ENCODE data around the gene OTUD3. TPM values are rescaled to one million over a fixed set of nuclear protein-coding genes. Genes with fewer than 3 reads are reported as not detected.

Gene OTUD3
- total and polyA plus RNA-seq, 9 of the 15 experiments (the other 6 are each of a cell fraction or from before 2014, with no cell fraction given), result 2.0 to 16.6 (median 11.0) TPM

DNA sequence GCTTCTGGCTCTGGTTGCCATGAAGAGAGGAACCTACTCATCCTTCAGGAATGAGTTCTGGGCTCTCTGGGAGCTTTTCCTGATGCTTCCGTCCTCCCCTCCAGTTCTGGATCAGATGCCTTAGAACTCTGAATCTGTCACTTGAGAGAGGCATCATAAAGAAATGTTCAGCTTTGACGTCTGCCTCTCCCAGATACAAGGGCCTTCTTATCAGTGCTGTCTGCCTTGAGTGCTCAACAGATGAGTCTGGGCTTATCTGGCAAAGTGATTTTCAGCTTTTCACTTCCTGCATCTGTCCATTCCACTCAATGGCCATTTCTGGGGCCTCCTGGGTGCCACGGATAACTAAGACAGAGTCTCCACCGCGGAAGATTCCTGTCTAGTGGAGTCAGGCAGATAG, 12.3 kb upstream of the OTUD3 start (continued):
- TF ChIP-seq, protein P1, sequence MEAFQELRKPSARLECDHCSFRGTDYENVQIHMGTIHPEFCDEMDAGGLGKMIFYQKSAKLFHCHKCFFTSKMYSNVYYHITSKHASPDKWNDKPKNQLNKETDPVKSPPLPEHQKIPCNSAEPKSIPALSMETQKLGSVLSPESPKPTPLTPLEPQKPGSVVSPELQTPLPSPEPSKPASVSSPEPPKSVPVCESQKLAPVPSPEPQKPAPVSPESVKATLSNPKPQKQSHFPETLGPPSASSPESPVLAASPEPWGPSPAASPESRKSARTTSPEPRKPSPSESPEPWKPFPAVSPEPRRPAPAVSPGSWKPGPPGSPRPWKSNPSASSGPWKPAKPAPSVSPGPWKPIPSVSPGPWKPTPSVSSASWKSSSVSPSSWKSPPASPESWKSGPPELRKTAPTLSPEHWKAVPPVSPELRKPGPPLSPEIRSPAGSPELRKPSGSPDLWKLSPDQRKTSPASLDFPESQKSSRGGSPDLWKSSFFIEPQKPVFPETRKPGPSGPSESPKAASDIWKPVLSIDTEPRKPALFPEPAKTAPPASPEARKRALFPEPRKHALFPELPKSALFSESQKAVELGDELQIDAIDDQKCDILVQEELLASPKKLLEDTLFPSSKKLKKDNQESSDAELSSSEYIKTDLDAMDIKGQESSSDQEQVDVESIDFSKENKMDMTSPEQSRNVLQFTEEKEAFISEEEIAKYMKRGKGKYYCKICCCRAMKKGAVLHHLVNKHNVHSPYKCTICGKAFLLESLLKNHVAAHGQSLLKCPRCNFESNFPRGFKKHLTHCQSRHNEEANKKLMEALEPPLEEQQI (IDR thresholded peaks at IDR 0.05), result peak; percentile 84; the same call in 1 of the 2 replicates
- TF ChIP-seq STAT5B (CRISPR knock-in tag; IDR thresholded peaks at IDR 0.05), result no peak
- TF ChIP-seq CBFB (CRISPR knock-in tag; IDR thresholded peaks at IDR 0.05), result no peak
- TF ChIP-seq KDM4B (IDR thresholded peaks at IDR 0.05; ENCODE audit: borderline replicate concordance in 2 of 2, low read depth in 1 of 2), result no peak
- TF ChIP-seq RAD21 (CRISPR knock-in tag; conservative IDR thresholded peaks at IDR 0.05 in 1 of 2, IDR thresholded peaks at IDR 0.05 in 1 of 2), result no peak; a peak in 1 of 4 replicates
- TF ChIP-seq, protein P2, sequence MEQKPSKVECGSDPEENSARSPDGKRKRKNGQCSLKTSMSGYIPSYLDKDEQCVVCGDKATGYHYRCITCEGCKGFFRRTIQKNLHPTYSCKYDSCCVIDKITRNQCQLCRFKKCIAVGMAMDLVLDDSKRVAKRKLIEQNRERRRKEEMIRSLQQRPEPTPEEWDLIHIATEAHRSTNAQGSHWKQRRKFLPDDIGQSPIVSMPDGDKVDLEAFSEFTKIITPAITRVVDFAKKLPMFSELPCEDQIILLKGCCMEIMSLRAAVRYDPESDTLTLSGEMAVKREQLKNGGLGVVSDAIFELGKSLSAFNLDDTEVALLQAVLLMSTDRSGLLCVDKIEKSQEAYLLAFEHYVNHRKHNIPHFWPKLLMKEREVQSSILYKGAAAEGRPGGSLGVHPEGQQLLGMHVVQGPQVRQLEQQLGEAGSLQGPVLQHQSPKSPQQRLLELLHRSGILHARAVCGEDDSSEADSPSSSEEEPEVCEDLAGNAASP (IDR thresholded peaks at IDR 0.05), result no peak
- TF ChIP-seq, protein P3, sequence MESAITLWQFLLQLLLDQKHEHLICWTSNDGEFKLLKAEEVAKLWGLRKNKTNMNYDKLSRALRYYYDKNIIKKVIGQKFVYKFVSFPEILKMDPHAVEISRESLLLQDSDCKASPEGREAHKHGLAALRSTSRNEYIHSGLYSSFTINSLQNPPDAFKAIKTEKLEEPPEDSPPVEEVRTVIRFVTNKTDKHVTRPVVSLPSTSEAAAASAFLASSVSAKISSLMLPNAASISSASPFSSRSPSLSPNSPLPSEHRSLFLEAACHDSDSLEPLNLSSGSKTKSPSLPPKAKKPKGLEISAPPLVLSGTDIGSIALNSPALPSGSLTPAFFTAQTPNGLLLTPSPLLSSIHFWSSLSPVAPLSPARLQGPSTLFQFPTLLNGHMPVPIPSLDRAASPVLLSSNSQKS (CRISPR knock-in tag; IDR thresholded peaks at IDR 0.05), result no peak
- no peak for TF ChIP-seq BDP1 (IDR thresholded peaks at IDR 0.05; ENCODE audit: insufficient read depth, insufficient read length)
- TF ChIP-seq LEF1 (IDR thresholded peaks at IDR 0.05), result peak; percentile 85
- TF ChIP-seq TAF9B (IDR thresholded peaks at IDR 0.05; ENCODE audit: partially characterized antibody), result no peak
- TF ChIP-seq SMAD2 (IDR thresholded peaks at IDR 0.05; ENCODE audit: low read depth, low read length), result no peak
- TF ChIP-seq FIP1L1 (IDR thresholded peaks at IDR 0.05; ENCODE audit: low read depth, low read length, poor library complexity, severe bottlenecking), result no peak
- TF ChIP-seq KLF16 (IDR thresholded peaks at IDR 0.05), result peak; percentile 100
- no peak for TF ChIP-seq PRPF4 (IDR thresholded peaks at IDR 0.05; ENCODE audit: insufficient read depth, low read depth, low read length, poor library complexity, severe bottlenecking)
- no peak for TF ChIP-seq RBM22 (IDR thresholded peaks at IDR 0.05; ENCODE audit: low read depth, low read length, poor library complexity, severe bottlenecking)
- TF ChIP-seq SRSF9 (IDR thresholded peaks at IDR 0.05; ENCODE audit: borderline replicate concordance, low read depth, low read length), result no peak
- TF ChIP-seq, protein P4, sequence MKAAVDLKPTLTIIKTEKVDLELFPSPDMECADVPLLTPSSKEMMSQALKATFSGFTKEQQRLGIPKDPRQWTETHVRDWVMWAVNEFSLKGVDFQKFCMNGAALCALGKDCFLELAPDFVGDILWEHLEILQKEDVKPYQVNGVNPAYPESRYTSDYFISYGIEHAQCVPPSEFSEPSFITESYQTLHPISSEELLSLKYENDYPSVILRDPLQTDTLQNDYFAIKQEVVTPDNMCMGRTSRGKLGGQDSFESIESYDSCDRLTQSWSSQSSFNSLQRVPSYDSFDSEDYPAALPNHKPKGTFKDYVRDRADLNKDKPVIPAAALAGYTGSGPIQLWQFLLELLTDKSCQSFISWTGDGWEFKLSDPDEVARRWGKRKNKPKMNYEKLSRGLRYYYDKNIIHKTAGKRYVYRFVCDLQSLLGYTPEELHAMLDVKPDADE (conservative IDR thresholded peaks at IDR 0.05; ENCODE audit: control insufficient read depth, low read depth, low read length), result peak; percentile 95
- TF ChIP-seq FOXA3 (CRISPR knock-in tag; conservative IDR thresholded peaks at IDR 0.05 in 1 of 2, IDR thresholded peaks at IDR 0.05 in 1 of 2), result no peak
- no peak for TF ChIP-seq FOXA1 (IDR thresholded peaks at IDR 0.05; ENCODE audit: borderline replicate concordance)
- peak; percentile 75 for TF ChIP-seq CREB1 (IDR thresholded peaks at IDR 0.05)
- no peak for TF ChIP-seq CREB1 (CRISPR knock-in tag; IDR thresholded peaks at IDR 0.05)
- no peak for TF ChIP-seq ZNF232 (CRISPR knock-in tag; IDR thresholded peaks at IDR 0.05)
- TF ChIP-seq, protein P5, sequence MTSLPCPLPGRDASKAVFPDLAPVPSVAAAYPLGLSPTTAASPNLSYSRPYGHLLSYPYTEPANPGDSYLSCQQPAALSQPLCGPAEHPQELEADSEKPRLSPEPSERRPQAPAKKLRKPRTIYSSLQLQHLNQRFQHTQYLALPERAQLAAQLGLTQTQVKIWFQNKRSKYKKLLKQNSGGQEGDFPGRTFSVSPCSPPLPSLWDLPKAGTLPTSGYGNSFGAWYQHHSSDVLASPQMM (CRISPR knock-in tag; IDR thresholded peaks at IDR 0.05), result no peak
